Measurements from ENCODE around the gene RASA2. TPM values are rescaled to one million over a fixed set of nuclear protein-coding genes. Genes with fewer than 3 reads are reported as not detected.
A peak's percentile ranks its signal among the peaks of the same experiment; 100 is the strongest.
"Not testable (repeated sequence)": the region's sequence is repeated elsewhere in the genome, so short reads cannot be mapped to it uniquely, and the experiment has no call there.

The RASA2 gene
- polyA plus RNA-seq, 1 of the 3 experiments (the other 2 are of a cell fraction) = 2.4 TPM

- H3K4me1 ChIP-seq (ENCODE audit: control insufficient read depth in 1 of 2, insufficient read depth in 2 of 2, low read depth in 1 of 2, low read length in 1 of 2) = no peaks in the 10 kb centered on the region; a peak in 1 of 4 replicates
- H4K20me1 ChIP-seq (ENCODE audit: insufficient read depth) = no peaks in the 10 kb centered on the region
- H3K9me3 ChIP-seq = no peaks in the 10 kb centered on the region
- no peaks in the 10 kb centered on the region for H3F3A ChIP-seq (replicated peaks; ENCODE audit: insufficient read depth)
- H3K27me3 ChIP-seq (ENCODE audit: insufficient read depth) = no peaks in the 10 kb centered on the region
- no peak overlapping the region for H3K4me2 ChIP-seq
- H3K9ac ChIP-seq = no peak overlapping the region
- H3K27ac ChIP-seq (ENCODE audit: low read depth in 2 of 2, low read length in 1 of 2) = no peak overlapping the region
- no peaks in the 10 kb centered on the region for H3K36me3 ChIP-seq (replicated peaks in 1 of 2; ENCODE audit: control insufficient read depth in 1 of 2, insufficient read depth in 2 of 2, low read length in 1 of 2)
- H3K4me3 ChIP-seq (ENCODE audit: low read depth in 2 of 2, low read length in 1 of 2) = no peak overlapping the region
- H2AFZ ChIP-seq (ENCODE audit: low read depth) = no peak overlapping the region
- DNase-seq = no peak
- no peak for TF ChIP-seq USF1 (IDR thresholded peaks at IDR 0.05; ENCODE audit: borderline replicate concordance, low read depth)
- no peak for TF ChIP-seq REST (IDR thresholded peaks at IDR 0.05; ENCODE audit: low read depth, low read length)
- no peak for TF ChIP-seq FOXM1 (IDR thresholded peaks at IDR 0.05; ENCODE audit: low read depth)
- no peak for TF ChIP-seq PBX3 (IDR thresholded peaks at IDR 0.05)
- TF ChIP-seq MXI1 (IDR thresholded peaks at IDR 0.05; ENCODE audit: low read depth, low read length) = no peak
- TF ChIP-seq RFX5 (IDR thresholded peaks at IDR 0.05; ENCODE audit: low read length) = no peak
- H3K9me2 ChIP-seq = no peaks in the 10 kb centered on the region
- 67% methylated on average over 5 of the region's 5 CpGs for WGBS (ENCODE audit: low lambda C conversion rate)
- ChIA-PET CTCF (no interaction called here), POLR2A (no interaction called here)
- H3K79me2 ChIP-seq (ENCODE audit: insufficient read depth) = no peaks in the 10 kb centered on the region
Observed at GRCh38 chr3:141623691-141624090, 136.9 kb downstream of the RASA2 start.

- H3K4me3 ChIP-seq (ENCODE audit: low read depth in 2 of 2, low read length in 1 of 2) = no peak overlapping the region
- no peaks in the 10 kb centered on the region for H3F3A ChIP-seq (replicated peaks; ENCODE audit: insufficient read depth)
- H3K9ac ChIP-seq = no peak overlapping the region
- H2AFZ ChIP-seq (ENCODE audit: low read depth) = no peak overlapping the region
- peak; percentile 60 for TF ChIP-seq NFIC (IDR thresholded peaks at IDR 0.05; ENCODE audit: borderline replicate concordance)
- TF ChIP-seq SMC3 (IDR thresholded peaks at IDR 0.05; ENCODE audit: low read depth, low read length) = no peak
- H3K9me3 ChIP-seq = no peaks in the 10 kb centered on the region
- no peaks in the 10 kb centered on the region for H3K36me3 ChIP-seq (replicated peaks in 1 of 2; ENCODE audit: control insufficient read depth in 1 of 2, insufficient read depth in 2 of 2, low read length in 1 of 2)
- CTCF ChIA-PET = no interaction called here
- H4K20me1 ChIP-seq (ENCODE audit: insufficient read depth) = no peaks in the 10 kb centered on the region
- no peak overlapping the region for H3K27ac ChIP-seq (ENCODE audit: low read depth in 2 of 2, low read length in 1 of 2)
- no peaks in the 10 kb centered on the region; a peak in 1 of 4 replicates for H3K4me1 ChIP-seq (ENCODE audit: control insufficient read depth in 1 of 2, insufficient read depth in 2 of 2, low read depth in 1 of 2, low read length in 1 of 2)
- no peaks in the 10 kb centered on the region for H3K9me2 ChIP-seq
- no peak overlapping the region for H3K4me2 ChIP-seq
- H3K27me3 ChIP-seq (ENCODE audit: insufficient read depth) = no peaks in the 10 kb centered on the region
- no peaks in the 10 kb centered on the region for H3K79me2 ChIP-seq (ENCODE audit: insufficient read depth)
- DNase-seq = no peak
- 75% methylated on average over 3 of the region's 5 CpGs for WGBS (ENCODE audit: low lambda C conversion rate)
- POLR2A ChIA-PET = no interaction called here
Observed at GRCh38 chr3:141625506-141625905, 138.7 kb downstream of the RASA2 start.

GRCh38 chr3:141628334-141628733 lies 141.5 kb downstream of the RASA2 start:
- H3K9me3 ChIP-seq; H3K27me3 ChIP-seq (ENCODE audit: insufficient read depth); H3K79me2 ChIP-seq (ENCODE audit: insufficient read depth); DNase-seq; H4K20me1 ChIP-seq (ENCODE audit: insufficient read depth); H3K4me1 ChIP-seq (ENCODE audit: control insufficient read depth in 1 of 2, insufficient read depth in 2 of 2, low read depth in 1 of 2, low read length in 1 of 2); H2AFZ ChIP-seq (ENCODE audit: low read depth); H3K36me3 ChIP-seq (replicated peaks in 1 of 2; ENCODE audit: control insufficient read depth in 1 of 2, insufficient read depth in 2 of 2, low read length in 1 of 2); H3F3A ChIP-seq (replicated peaks; ENCODE audit: insufficient read depth); H3K4me3 ChIP-seq (ENCODE audit: low read depth in 2 of 2, low read length in 1 of 2); POLR2A ChIA-PET; H3K27ac ChIP-seq (ENCODE audit: low read depth in 2 of 2, low read length in 1 of 2); H3K4me2 ChIP-seq; H3K9me2 ChIP-seq; H3K9ac ChIP-seq: not testable (repeated sequence)
- 49% methylated on average over 6 of the region's 6 CpGs for WGBS (ENCODE audit: low lambda C conversion rate)
- CTCF ChIA-PET = interaction anchor here (0.8 kb wide), 1 partner anchor 67 kb away, joined by 3 read pairs; no protein-coding TSS in a partner anchor

- H3K9me2 ChIP-seq; H3K36me3 ChIP-seq (replicated peaks in 1 of 2; ENCODE audit: control insufficient read depth in 1 of 2, insufficient read depth in 2 of 2, low read length in 1 of 2); H3K27me3 ChIP-seq (ENCODE audit: insufficient read depth); H3F3A ChIP-seq (replicated peaks; ENCODE audit: insufficient read depth); H3K79me2 ChIP-seq (ENCODE audit: insufficient read depth); H3K4me1 ChIP-seq (ENCODE audit: control insufficient read depth in 1 of 2, insufficient read depth in 2 of 2, low read depth in 1 of 2, low read length in 1 of 2); H3K4me2 ChIP-seq; H3K9ac ChIP-seq; H2AFZ ChIP-seq (ENCODE audit: low read depth); H4K20me1 ChIP-seq (ENCODE audit: insufficient read depth); H3K4me3 ChIP-seq (ENCODE audit: low read depth in 2 of 2, low read length in 1 of 2); CTCF ChIA-PET; H3K9me3 ChIP-seq; H3K27ac ChIP-seq (ENCODE audit: low read depth in 2 of 2, low read length in 1 of 2); POLR2A ChIA-PET; DNase-seq: not testable (repeated sequence)
- WGBS (ENCODE audit: low lambda C conversion rate) = 76% methylated on average over 7 of the region's 7 CpGs
Observed at GRCh38 chr3:141628868-141629441, 142.1 kb downstream of the RASA2 start.
